Mucosa of descending colon (tissue), 3 donors: Measurements from ENCODE around the gene HECTD4. TPM values are rescaled to one million over a fixed set of nuclear protein-coding genes. Genes with fewer than 3 reads are reported as not detected.

ENCODE experiments used
- ATAC-seq: fragments of 200-7000 bp; cut with Tn5 transposase; one replicate; pipeline ENCODE4 v1.9.1; 2020; ENCODE audit warnings: mild to moderate bottlenecking, moderate library complexity
- DNase-seq, 3 donors: peaks; one replicate each; pipeline ENCODE4 v3.0.0-alpha.2; 2020
- H3K36me3 ChIP-seq: fragments of 200-600 bp; one replicate; pipeline ENCODE4 v1.8.0; 2021; ENCODE audit warnings: low read depth, mild to moderate bottlenecking
- H3K4me1 ChIP-seq: fragments of 200-600 bp; one replicate; pipeline ENCODE4 v1.8.0; 2021; ENCODE audit warnings: low read depth, mild to moderate bottlenecking
- H3K4me3 ChIP-seq: fragments of 200-600 bp; one replicate; pipeline ENCODE4 v1.8.0; 2021; ENCODE audit warnings: mild to moderate bottlenecking
- H3K9me3 ChIP-seq: fragments of 200-600 bp; one replicate; pipeline ENCODE4 v1.8.0; 2021; ENCODE audit warnings: mild to moderate bottlenecking
- intact Hi-C, 2 donors: fragments of 100-400 bp; cut with DNase I in 1 of 2; cut with micrococcal nuclease in 1 of 2; formaldehyde crosslinking; loops; one replicate each; pipeline versions ENCODE4 v1.11.0 to v1.11.1; 2022; cut with DNase I, micrococcal nuclease
- total RNA-seq, 3 donors: library from RNA; stranded (reverse); fragmentation: NEBNext Ultra II Directional in 2 of 3; extraction: Animal tissue kit (Norgen Biotek cat#: 25700) in 2 of 3; gene quantifications; one replicate each; pipeline versions ENCODE4 v1.2.1 to v1.2.4, GENCODE V29; 2021 to 2023
- TF ChIP-seq, protein P1 (sequence below): fragments of 200-600 bp; IDR thresholded peaks from one replicate; pipeline ENCODE4 v1.8.0; 2022; ENCODE audit warnings: antibody characterized with exemption, mild to moderate bottlenecking
- donor health status: DM: no; HTN: no; CAD: no; lungs with moderate emphysema.
- donor health status: DM: no; HTN: no; CAD: no.
- donor health status: DM: no; HTN: yes; CAD: no.

HECTD4 gene
- total RNA-seq, 3 donors from 2014 or later: 57.0 to 75.5 (median 59.7) TPM

DNA sequence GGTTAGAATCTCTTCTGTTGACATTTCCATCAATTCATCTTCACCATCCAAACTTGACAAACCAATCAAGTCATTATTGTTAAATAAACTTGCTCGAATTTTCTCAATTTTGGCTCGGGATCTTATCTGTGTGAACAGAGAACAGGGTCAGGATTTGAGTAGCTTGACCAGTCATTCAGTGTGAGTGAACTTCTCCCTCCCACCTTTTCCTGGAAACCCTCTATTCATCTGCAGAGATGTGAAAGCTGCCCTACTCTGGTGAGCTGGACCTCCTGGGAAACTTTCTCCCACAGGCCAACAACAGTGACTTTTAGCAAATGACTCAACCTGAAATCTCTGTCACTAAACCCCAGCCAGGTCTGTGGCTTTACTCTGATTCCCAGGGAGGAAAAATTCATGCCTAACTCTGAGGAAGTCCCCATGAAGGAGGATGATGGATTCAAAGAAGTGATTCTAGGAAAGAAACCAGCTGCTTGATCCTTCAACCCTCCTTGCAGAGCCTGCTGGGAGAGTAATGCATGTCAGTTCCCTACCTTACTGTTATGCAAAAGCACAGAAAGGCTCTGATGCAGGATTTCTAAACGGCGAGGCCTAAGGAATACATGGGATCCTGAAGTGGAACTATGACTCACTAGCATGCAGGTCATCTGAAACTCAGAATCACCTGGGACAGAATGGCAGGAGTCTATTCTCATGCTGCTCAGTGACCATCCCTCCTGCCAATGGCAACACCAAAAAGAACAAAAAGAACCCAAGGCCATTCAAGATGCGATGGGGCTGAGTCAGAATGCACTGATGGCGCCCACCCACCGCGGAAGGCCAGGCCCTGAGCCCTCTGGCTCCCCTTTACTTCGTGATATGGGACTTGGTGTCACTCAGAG, 198.8 kb downstream of the HECTD4 start:
- intact Hi-C loops: no loop called here
- H3K9me3 ChIP-seq: no peaks in the 10 kb centered on the region
- H3K4me3 ChIP-seq: no peak overlapping the region
- DNase-seq (no peak), ATAC-seq (no peak)
- peaks cover 17% of the 10 kb centered on the region for H3K36me3 ChIP-seq
- H3K4me1 ChIP-seq: no peaks in the 10 kb centered on the region
- TF ChIP-seq, protein P1, sequence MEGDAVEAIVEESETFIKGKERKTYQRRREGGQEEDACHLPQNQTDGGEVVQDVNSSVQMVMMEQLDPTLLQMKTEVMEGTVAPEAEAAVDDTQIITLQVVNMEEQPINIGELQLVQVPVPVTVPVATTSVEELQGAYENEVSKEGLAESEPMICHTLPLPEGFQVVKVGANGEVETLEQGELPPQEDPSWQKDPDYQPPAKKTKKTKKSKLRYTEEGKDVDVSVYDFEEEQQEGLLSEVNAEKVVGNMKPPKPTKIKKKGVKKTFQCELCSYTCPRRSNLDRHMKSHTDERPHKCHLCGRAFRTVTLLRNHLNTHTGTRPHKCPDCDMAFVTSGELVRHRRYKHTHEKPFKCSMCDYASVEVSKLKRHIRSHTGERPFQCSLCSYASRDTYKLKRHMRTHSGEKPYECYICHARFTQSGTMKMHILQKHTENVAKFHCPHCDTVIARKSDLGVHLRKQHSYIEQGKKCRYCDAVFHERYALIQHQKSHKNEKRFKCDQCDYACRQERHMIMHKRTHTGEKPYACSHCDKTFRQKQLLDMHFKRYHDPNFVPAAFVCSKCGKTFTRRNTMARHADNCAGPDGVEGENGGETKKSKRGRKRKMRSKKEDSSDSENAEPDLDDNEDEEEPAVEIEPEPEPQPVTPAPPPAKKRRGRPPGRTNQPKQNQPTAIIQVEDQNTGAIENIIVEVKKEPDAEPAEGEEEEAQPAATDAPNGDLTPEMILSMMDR: no peak

DNA sequence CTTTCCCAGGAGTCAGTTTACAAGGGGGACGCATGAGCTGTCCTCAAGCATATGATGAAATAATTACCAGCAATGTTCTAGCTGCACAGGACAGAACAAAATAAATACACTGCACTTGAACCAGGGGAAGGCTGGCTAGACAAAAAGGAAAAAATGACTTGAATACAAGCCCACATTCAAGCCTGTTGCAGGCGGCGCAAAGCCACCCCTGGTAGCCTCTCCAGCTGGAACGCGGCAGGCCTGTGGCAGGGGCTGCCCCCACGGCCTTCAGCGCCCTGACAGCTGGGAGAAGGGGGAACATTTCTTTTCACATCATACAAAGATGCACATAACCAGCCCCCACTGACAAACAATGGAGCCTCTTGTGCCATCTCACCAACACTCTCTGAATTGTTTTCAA, 199.7 kb downstream of the HECTD4 start:
- no peak for DNase-seq
- ATAC-seq: no peak
- TF ChIP-seq, protein P1: no peak
- peaks cover 17% of the 10 kb centered on the region for H3K36me3 ChIP-seq
- no peaks in the 10 kb centered on the region for H3K9me3 ChIP-seq
- H3K4me1 ChIP-seq: no peaks in the 10 kb centered on the region
- intact Hi-C loops: no loop called here
- H3K4me3 ChIP-seq: no peak overlapping the region

DNA sequence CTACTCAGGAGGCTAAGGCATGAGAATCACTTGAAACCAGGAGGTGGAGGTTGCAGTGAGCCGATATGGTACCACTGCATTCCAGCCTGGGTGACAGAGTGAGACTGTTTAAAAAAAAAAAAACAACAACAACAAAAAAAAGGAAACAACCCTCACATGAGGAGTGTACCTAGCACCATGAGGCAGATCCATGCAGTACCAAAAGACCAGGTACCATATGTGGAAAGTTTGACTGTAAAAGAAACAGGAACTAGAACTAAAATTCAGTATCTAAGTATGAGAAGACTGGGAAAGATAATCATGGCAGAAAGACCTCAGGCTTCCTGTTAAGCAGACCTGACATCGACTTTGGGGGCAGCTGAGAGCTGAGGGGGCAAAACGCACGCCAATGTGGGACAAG, 201.8 kb downstream of the HECTD4 start:
- peaks cover 17% of the 10 kb centered on the region for H3K36me3 ChIP-seq
- H3K9me3 ChIP-seq: no peaks in the 10 kb centered on the region
- TF ChIP-seq, protein P1: no peak
- no peak overlapping the region for H3K4me3 ChIP-seq
- no peaks in the 10 kb centered on the region for H3K4me1 ChIP-seq
- DNase-seq: no peak
- no peak for ATAC-seq
- intact Hi-C loops: no loop called here

DNA sequence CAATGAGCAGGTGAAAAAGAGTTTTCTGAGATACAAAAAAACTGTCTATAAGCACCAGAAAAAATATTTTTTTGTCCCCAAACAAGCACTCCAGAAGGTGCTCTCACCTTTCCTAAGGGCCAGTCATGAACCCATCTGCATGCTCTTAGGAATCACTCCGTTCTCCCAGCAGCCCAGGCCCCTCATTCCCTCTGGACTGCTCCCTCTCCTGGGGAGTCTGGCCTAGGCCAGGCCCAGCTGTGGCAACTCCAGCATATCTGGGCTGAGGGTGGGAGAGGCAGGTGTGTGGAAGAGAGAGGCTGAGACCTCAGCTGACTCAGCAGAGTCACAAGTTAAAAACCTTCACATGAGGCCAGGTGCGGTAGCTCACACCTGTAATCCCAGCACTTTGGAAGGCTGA, 202.3 kb downstream of the HECTD4 start:
- H3K36me3 ChIP-seq: peaks cover 17% of the 10 kb centered on the region
- TF ChIP-seq, protein P1: no peak
- DNase-seq: no peak
- no peaks in the 10 kb centered on the region for H3K4me1 ChIP-seq
- no peak for ATAC-seq
- intact Hi-C loops: no loop called here
- H3K4me3 ChIP-seq: no peak overlapping the region
- no peaks in the 10 kb centered on the region for H3K9me3 ChIP-seq

DNA sequence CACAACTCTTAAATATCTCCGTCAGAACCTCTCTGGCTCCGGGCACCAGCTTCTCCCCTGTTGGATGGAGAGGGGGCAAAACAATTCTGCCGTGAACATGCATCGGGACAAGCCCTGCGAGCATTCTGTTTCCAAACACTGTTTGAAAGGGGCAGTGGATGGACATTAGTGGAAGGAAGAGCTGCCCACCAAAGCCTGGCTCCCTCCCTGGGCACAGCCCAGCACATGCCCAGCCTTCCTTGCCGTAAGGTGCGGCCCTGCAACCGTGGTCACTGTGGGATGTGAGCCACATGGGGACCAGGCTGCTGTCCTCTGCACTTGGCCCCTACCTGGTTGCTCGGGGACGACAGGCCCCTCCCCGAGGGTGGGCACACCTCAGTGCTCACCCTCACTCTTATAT, 202.9 kb downstream of the HECTD4 start:
- no peak overlapping the region for H3K4me3 ChIP-seq
- intact Hi-C loops: no loop called here
- no peaks in the 10 kb centered on the region for H3K4me1 ChIP-seq
- ATAC-seq (no peak), DNase-seq (no peak)
- TF ChIP-seq, protein P1: no peak
- H3K36me3 ChIP-seq: peaks cover 11% of the 10 kb centered on the region
- H3K9me3 ChIP-seq: no peaks in the 10 kb centered on the region
